Ureter (tissue), 1 donor: ENCODE results near the gene CPNE7. TPM values are rescaled to one million over a fixed set of nuclear protein-coding genes. Genes with fewer than 3 reads are reported as not detected.

Experiments
- DNase-seq: peaks from one replicate; pipeline ENCODE4 v3.0.0-alpha.2; 2020; ENCODE audit warnings: low spot score
- total RNA-seq: library from RNA; stranded (reverse); gene quantifications from one replicate; pipeline ENCODE4 v1.2.4, GENCODE V29; 2023
- donor health status: DM: yes; HTN: yes; CAD: no.

Gene CPNE7
- total RNA-seq, 1 donor from 2014 or later = 16.2 TPM

DNA sequence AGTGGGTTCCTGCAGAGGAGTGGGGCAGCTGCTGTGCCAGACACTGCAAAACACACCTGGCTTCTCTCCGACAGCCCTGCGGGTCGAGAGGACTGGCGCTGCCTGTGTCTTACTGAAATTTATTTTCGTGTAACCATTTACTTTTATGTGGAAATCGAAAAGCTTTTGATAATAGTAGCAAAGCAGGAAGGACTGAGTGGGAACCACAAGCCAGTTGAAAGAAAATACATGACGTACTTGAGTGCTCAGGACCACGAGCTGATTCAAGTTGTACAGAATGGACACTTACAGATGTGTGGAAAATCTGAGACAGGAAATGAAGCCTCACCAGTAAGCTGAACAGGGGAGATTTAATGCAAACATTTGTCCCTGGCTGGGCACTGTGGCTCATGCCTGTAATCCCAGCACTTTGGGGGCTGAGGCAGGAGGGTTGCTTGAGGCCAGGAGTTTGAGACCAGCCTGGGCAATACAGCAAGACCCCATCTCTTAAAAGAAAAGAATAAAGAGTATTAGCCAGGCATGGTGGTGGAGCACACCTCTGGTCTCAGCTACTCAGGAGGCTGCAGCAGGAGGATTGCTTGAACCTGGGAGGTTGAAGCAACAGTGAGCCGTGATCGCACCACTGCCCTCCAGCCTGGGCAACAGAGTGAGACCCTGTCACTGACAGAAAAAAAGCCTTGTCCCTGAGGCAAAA, 26.4 kb upstream of the CPNE7 start:
- DNase-seq = no peak

DNA sequence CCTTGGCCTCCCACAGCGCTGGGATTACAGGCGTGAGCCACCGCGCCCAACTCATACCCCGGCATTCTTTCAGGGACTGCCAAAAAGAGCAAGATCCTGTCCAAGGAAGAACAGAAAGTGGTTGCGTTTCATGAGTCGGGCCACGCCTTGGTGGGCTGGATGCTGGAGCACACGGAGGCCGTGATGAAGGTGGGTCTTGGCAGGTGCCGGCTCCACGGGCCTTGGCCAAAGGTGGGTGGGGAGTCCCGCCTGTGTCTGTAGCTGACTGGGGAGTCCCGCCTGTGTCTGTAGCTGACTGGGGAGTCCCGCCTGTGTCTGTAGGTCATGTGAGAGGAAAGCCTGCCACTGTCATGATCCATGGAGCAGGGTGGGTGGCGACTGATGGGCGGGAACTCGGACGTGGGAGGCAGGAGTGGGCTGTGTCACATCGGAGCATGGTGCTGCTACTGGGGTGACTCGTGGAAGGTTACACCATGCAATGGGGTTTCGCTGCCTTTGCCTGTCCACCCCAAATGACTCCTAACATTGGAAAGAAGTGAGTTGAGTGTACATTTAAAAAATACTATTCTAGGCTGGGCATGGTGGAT, 25.0 kb upstream of the CPNE7 start:
- no peak for DNase-seq

DNA sequence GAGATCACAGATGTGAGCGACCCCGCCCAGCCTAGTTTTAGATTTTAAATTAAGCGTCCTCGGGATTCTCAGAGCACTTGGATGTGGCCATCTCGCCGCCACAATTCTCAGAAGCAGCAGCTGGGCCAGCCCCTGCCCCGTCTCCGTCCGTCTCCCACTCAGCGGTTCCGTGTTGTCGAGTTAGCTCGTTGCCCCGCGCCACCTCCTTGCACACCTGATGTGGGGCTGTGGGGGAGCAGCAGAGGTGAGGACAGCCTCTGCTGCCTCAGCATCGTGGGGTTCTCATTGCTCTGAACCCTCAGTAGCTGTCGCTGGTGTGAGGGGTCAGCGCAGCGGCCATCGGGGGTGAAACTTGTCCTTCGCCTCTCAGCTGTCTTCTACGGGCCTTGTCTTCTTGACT, 23.2 kb upstream of the CPNE7 start:
- no peak for DNase-seq

DNA sequence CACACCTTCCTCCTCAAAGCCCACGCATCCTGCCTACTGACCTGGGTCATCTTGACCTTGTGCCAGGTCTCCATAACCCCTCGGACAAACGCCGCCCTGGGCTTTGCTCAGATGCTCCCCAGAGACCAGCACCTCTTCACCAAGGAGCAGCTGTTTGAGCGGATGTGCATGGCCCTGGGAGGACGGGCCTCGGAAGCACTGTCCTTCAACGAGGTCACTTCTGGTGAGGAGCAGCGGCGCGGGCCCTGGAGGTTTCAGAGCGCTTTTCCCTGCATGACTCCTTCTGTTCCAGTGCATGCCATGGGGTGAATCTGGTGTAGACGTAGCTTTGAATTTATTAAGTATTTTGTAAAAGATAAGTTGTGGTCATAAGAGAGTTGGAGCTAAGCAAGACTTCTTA, 22.6 kb upstream of the CPNE7 start:
- DNase-seq = no peak

DNA sequence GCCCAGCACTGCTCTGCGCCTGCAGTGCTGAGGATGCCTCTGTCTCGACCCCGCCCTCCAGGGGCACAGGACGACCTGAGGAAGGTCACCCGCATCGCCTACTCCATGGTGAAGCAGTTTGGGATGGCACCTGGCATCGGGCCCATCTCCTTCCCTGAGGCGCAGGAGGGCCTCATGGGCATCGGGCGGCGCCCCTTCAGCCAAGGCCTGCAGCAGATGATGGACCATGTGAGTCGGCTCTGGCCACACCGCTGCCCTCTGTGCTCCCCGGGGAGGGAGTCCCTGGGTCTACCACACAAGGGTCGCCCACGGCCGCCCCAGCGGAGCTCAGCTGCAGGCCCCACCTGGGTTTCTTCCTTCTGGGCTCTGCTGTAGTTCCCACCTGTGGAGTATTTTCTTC, 21.8 kb upstream of the CPNE7 start:
- DNase-seq = no peak

DNA sequence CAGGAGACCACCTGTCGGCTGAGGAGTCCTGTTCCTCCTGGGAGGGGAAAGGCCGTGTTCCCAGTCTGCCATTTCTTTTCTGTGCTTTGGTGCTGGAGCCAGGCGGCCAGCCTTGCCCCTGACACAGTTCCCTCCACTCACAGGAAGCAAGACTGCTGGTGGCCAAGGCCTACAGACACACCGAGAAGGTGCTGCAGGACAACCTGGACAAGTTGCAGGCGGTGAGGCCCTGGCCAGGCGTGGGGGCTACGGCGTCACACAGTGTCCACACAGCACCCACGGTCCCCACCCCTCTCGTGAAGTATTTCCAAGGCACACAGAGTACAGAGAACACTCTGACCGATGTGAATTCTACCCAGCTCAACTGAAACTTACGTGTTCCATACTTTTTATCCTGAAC, 21.2 kb upstream of the CPNE7 start:
- no peak for DNase-seq

DNA sequence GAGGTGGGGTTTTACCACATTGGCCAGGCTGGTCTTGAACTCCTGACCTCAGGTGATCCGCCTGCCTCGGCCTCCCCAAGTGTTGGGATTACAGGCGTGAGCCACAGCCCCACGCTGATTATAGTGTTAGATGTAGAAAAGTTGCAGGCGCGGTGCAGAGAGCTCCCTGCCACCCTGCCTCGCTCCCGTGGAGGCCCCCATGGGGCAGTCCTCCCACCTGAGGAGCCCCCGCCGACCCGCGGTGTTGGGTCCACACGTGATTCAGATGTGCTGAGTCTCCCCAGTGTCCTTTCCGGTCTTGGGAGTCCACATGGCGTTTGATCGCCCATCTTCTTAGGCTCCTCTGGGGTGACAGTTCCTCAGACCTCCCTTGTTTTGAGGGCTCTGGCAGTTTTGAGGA, 20.3 kb upstream of the CPNE7 start:
- no peak for DNase-seq

DNA sequence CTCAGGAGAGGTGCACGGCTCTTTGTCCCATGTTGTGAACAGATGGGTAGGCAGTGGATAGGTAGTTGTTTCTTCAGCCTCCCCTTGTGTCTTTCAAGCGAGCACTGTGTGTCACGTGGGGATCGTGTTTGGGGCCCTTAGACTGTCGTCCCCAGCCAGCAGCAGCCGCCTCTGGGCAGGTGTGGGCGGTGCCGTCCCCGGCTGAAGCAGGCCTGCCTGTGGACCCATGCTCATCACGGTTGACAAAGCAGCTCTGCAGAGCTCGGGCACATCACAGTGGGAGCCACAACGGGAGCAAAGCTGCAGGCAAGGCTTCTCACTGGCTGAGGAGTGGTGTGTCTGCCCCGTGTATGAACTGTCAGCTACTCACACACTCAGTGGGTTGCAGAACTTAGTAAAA, 19.8 kb upstream of the CPNE7 start:
- no peak for DNase-seq

DNA sequence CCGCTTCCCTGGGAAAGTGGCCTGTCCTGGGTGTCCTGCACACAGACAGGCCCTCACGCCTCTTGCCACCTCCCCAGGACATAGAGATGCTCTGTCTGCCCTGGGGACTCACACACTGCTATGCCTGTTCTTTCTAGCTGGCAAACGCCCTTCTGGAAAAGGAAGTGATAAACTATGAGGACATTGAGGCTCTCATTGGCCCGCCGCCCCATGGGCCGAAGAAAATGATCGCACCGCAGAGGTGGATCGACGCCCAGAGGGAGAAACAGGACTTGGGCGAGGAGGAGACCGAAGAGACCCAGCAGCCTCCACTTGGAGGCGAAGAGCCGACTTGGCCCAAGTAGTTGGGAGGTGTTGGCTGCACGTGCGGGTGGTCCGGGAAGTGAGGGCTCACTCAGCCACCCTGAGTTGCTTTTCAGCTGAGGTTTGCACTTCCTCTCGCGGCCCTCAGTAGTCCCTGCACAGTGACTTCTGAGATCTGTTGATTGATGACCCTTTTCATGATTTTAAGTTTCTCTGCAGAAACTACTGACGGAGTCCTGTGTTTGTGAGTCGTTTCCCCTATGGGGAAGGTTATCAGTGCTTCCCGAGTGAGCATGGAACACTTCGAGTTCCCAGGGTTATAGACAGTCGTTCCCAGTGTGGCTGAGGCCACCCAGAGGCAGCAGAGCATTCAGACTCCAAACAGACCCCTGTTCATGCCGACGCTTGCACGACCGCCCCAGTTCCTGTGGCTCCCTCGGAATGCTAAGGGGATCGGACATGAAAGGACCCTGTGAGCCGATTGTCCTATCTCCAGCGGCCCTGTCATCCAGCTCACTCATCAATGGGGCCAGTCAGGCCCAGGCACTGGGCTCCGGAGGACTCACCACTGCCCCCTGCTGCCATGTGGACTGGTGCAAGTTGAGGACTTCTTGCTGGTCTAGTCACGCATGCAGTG, 18.5 kb upstream of the CPNE7 start:
- peak; percentile 74 for DNase-seq

DNA sequence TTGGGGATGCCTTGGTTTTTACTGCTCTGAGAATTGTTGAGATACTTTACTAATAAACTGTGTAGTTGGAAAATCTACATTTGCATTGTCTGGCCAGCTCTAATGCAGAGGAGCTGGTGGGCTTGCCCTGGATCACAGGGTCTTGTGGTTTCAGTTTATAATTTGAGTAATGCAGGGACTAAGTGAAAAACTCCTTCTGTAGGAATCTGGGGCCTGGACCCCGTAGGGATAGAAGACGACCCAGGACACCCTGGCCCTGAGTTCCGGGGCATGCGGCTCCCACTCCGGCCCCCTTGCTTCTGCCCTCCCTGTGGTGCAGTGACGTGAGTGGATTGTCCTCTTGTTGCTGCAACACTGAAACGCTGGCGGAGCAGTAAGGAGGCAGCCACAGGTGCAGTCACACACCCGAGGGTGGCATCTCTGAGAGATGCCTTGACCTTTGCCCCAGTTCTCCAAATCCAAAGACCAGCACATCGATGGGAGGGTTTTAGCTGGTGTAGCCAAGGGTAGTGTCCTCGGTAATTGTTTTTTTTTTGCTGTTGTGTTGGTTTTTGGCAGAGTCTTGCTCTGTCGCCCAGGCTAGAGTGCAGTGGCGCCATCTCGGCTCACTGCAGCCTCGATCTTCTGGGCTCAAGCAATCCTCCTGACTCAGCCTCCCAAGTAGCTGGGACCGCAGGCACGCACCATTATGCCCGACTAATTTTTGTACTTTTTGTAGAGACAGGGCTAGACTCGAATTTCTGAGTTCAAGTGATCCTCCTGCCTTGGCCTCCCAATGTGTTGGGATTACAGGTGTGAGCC, 17.7 kb upstream of the CPNE7 start:
- DNase-seq = peak; percentile 41

DNA sequence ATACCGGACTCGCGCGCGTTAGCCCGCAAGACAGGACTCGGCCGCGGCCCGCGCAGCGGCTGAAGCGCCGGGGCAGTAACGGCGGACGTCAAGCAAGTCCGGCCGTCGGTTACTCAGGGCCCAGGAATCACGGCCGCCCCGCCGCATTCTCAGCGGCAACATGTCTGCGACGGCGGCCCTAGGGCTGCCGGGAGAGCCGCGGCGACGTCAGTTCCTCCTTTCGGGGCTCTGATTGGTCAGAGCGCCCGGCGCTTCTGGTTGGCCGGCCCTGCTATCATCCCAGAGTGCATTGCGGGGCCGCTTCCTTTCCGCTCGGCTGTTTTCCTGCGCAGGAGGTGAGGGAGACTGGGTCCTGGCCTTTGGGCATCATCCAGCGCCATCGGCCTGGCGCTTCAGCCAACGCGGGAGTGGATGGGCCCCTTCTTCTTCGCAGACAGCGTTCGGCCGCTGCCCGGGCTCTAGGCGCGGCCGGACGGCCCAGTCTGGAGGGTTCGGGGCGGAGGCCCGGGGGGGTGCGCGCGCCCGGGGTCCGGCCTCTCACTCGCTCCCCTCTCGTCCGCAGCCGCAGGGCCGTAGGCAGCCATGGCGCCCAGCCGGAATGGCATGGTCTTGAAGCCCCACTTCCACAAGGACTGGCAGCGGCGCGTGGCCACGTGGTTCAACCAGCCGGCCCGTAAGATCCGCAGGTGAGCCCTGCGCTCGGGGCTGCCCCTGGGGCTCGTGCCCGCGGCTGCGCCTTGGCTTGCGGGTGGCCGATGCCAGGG, 15.0 kb upstream of the CPNE7 start, which contains the start of gene RPL13:
TSS of gene RPL13 (plus strand) at position 305 of the 764 bp plus-strand sequence. CDS start at position 583, 278 bp downstream.
- peak; percentile 96 for DNase-seq

DNA sequence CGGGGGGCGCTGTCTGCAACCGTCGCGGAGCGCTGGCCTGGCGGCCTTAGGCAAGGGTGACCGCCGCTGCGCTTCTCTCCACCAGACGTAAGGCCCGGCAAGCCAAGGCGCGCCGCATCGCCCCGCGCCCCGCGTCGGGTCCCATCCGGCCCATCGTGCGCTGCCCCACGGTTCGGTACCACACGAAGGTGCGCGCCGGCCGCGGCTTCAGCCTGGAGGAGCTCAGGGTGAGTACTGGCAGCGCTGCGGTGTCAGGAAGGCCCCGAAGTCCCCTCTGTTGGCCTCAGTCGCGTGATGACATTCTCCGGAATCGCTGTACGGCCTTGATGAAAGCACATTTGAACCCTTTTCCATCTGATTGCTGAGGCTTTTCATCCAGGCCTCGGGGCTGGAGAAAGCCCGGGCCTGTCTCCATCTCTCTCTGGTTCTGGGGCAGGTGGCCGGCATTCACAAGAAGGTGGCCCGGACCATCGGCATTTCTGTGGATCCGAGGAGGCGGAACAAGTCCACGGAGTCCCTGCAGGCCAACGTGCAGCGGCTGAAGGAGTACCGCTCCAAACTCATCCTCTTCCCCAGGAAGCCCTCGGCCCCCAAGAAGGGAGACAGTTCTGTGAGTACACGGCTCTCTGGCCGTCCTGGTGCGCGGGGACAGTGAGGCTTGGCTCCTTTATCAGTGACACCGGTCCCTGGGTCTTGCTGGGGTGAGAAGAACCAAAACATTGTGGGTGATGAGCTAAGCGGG, 14.2 kb upstream of the CPNE7 start:
- no peak for DNase-seq

DNA sequence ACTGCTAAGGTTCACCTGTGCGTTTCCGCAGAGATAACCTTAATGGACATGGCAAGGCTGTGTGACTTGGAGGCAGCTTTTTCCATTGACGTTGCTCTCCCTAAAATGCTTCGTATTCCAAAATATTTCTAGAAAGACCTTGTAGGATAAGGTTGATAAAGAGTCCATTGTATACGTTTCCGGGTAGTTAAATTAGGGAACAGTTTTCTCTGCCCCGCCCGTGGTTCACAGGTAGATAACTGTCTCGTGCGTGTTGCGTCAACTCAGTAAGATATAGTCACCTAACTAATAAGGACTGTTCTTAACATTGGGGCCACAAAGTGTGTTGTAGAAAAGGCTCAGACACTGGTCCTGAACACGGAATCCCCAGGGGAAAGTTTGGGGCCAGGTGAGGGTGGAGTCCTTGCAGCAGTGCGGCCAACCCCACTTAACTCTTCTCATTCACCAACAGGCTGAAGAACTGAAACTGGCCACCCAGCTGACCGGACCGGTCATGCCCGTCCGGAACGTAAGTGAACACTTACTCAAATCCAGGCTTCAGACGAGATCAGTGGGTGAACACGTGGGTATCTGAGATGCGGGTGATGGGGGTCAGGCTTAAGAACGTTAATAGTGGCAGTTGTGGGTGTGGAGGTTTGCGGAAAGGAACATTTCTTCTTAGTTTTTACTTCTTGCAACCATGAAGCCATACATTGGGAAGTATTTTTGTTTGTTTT, 13.5 kb upstream of the CPNE7 start:
- no peak for DNase-seq

DNA sequence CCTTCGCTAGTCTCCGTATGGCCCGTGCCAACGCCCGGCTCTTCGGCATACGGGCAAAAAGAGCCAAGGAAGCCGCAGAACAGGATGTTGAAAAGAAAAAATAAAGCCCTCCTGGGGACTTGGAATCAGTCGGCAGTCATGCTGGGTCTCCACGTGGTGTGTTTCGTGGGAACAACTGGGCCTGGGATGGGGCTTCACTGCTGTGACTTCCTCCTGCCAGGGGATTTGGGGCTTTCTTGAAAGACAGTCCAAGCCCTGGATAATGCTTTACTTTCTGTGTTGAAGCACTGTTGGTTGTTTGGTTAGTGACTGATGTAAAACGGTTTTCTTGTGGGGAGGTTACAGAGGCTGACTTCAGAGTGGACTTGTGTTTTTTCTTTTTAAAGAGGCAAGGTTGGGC, 12.6 kb upstream of the CPNE7 start:
- DNase-seq = no peak

DNA sequence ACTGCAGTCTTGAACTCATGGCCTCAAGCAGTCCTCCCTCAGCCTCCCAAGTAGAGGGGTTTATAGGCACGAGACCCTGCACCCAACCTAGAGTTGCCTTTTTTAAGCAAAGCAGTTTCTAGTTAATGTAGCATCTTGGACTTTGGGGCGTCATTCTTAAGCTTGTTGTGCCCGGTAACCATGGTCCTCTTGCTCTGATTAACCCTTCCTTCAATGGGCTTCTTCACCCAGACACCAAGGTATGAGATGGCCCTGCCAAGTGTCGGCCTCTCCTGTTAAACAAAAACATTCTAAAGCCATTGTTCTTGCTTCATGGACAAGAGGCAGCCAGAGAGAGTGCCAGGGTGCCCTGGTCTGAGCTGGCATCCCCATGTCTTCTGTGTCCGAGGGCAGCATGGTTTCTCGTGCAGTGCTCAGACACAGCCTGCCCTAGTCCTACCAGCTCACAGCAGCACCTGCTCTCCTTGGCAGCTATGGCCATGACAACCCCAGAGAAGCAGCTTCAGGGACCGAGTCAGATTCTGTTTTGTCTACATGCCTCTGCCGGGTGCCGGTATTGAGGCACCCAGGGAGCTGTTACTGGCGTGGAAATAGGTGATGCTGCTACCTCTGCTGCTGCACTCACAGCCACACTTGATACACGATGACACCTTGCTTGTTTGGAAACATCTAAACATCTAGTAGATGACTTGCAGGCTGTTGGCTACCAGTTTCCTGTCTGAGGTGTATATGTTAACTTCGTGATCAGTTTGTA, 11.7 kb upstream of the CPNE7 start:
- DNase-seq = no peak

DNA sequence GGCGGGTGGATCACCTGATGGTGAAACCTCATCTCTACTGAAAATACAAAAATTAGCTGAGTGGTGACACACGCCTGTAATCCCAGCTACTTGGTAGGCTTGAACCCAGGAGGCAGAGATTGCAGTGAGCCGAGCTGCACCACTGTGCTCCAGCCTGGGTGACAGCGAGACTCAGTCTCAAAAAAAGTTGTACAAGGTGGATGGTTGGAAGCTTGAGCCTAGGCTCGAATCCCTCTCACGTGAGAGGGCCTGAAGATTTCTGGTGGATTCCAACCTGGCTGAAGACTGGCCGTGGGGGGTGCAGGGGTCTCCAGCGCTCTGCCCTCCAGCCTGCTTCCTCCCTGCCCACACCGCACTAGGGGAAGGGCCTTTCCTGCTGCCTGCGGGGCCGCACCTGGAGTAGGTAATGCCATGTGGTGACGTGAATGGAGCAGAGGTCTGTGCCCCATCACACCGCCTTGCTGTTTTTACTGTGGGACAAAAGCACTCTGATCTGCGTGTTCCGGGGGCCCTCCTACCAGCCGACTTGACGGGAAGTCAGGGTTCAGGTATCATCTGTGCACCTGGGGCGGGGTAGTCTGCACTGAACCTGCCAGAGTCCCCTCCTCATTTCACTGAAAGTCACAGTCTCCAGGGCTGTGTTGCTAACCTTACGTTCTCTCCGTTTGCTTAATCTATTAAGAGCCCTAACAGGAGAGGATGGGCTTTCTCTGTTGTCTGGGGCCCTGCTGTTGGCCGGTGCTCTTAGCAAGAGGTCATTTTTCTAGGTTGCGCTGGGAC, 10.9 kb upstream of the CPNE7 start:
- no peak for DNase-seq

DNA sequence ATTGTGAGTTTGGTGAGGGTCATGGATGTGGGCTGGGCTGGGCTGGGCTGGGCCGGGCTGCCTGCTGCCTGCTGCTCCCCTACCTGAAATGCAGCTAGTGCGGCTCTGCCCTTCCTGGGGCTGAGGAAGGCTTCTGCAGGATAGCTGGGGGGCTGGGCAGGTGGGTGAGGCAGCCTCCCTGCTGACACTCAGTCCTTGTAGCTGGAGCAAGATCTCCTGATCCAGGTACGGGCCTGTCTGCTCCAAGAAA, 10.4 kb upstream of the CPNE7 start:
- no peak for DNase-seq
